ENCODE measurements around the gene NUMB.

GRCh38 chr14:73426877-73427276 is 31.5 kb downstream of the NUMB start:
- no peak for TF ChIP-seq GATA3 (IDR thresholded peaks at IDR 0.05; ENCODE audit: low read depth, low read length)
- TF ChIP-seq GATA2 (IDR thresholded peaks at IDR 0.05; ENCODE audit: low read depth, low read length) = no peak
